Colonic mucosa (tissue), 4 donors: ENCODE data around the gene GLB1L2. TPM values are rescaled to one million over a fixed set of nuclear protein-coding genes. Genes with fewer than 3 reads are reported as not detected.

Source experiments
- DNase-seq: peaks from one replicate; pipeline ENCODE4 v3.0.0-alpha.2; 2020
- H3K27ac ChIP-seq: fragments of 200-600 bp; one replicate; pipeline ENCODE4 v1.8.0; 2021
- H3K27me3 ChIP-seq: fragments of 200-600 bp; one replicate; pipeline ENCODE4 v1.8.0; 2021
- H3K36me3 ChIP-seq: fragments of 200-600 bp; one replicate; pipeline ENCODE4 v1.8.0; 2021
- H3K4me1 ChIP-seq: fragments of 200-600 bp; one replicate; pipeline ENCODE4 v1.8.0; 2021; ENCODE audit warnings: mild to moderate bottlenecking
- H3K4me3 ChIP-seq: fragments of 200-600 bp; one replicate; pipeline ENCODE4 v1.8.0; 2021
- H3K9ac ChIP-seq, 2 donors: one replicate each; pipeline ENCODE4 v1.7.0; 2013; ENCODE audit warnings: control low read depth in 2 of 2, low read depth in 2 of 2, low read length in 2 of 2
- H3K9me3 ChIP-seq: fragments of 200-600 bp; one replicate; pipeline ENCODE4 v1.8.0; 2021
- CTCF ChIP-seq: fragments of 200-600 bp; IDR thresholded peaks from one replicate; pipeline ENCODE4 v1.8.0; 2022; ENCODE audit warnings: antibody characterized with exemption, mild to moderate bottlenecking
- intact Hi-C: fragments of 100-400 bp; cut with DNase I; formaldehyde crosslinking; loops from one replicate; pipeline ENCODE4 v1.14.1; 2022
- total RNA-seq, 2 donors: library from RNA; stranded (reverse); fragmentation: NEBNext Ultra II Directional in 1 of 2; extraction: Animal tissue kit (Norgen Biotek cat#: 25700) in 1 of 2; gene quantifications; one replicate each; pipeline ENCODE4 v1.2.1, GENCODE V29; 2021
- donor health status: healthy.
- donor health status: DM: no; HTN: no; CAD: no.
- donor health status: DM: no; HTN: no; CAD: no.

Gene GLB1L2
- total RNA-seq, 2 donors from 2014 or later, result 27.2 to 31.3 TPM

GRCh38 chr11:134365011-134365925 lies 33.5 kb downstream of the GLB1L2 start:
- Histone ChIP-seq H3K4me1 (no peaks in the 10 kb centered on the region), H3K27me3 (no peaks in the 10 kb centered on the region), H3K36me3 (no peaks in the 10 kb centered on the region), H3K27ac (no peak overlapping the region), H3K4me3 (no peak overlapping the region), H3K9ac (no peak overlapping the region), H3K9me3 (no peaks in the 10 kb centered on the region)
- intact Hi-C loops, result loop anchor here (10.0 kb wide), 2 partner anchors 220 to 360 kb away; no protein-coding TSS in a partner anchor
- DNase-seq, result no peak
- TF ChIP-seq CTCF, result no peak

GRCh38 chr11:134366254-134366653 lies 34.5 kb downstream of the GLB1L2 start:
- no peak for DNase-seq
- intact Hi-C loops, result loop anchor here (10.0 kb wide), 2 partner anchors 219 to 359 kb away; no protein-coding TSS in a partner anchor
- Histone ChIP-seq H3K27ac (no peak overlapping the region), H3K4me1 (no peaks in the 10 kb centered on the region), H3K4me3 (no peak overlapping the region), H3K27me3 (no peaks in the 10 kb centered on the region), H3K9me3 (no peaks in the 10 kb centered on the region), H3K9ac (no peak overlapping the region), H3K36me3 (no peaks in the 10 kb centered on the region)
- no peak for TF ChIP-seq CTCF

- H3K4me1 ChIP-seq, result no peaks in the 10 kb centered on the region
- H3K27me3 ChIP-seq, result no peaks in the 10 kb centered on the region
- no peaks in the 10 kb centered on the region for H3K36me3 ChIP-seq
- intact Hi-C loops, result loop anchor here (10.0 kb wide), 2 partner anchors 217 to 357 kb away; no protein-coding TSS in a partner anchor
- H3K9ac ChIP-seq, result no peak overlapping the region
- no peaks in the 10 kb centered on the region for H3K9me3 ChIP-seq
- no peak for TF ChIP-seq CTCF
- H3K27ac ChIP-seq, result no peak overlapping the region
- no peak overlapping the region for H3K4me3 ChIP-seq
- DNase-seq, result no peak
These were observed 36.0 kb downstream of the GLB1L2 start for GRCh38 chr11:134367781-134368180.

GRCh38 chr11:134369656-134370525 lies 38.1 kb downstream of the GLB1L2 start:
- TF ChIP-seq CTCF, result no peak

More at GRCh38 chr11:134369656-134370525, 38.1 kb downstream of the GLB1L2 start:
- Histone ChIP-seq H3K9ac (no peak overlapping the region), H3K4me3 (no peak overlapping the region), H3K4me1 (no peaks in the 10 kb centered on the region), H3K27me3 (no peaks in the 10 kb centered on the region), H3K9me3 (no peaks in the 10 kb centered on the region), H3K27ac (no peak overlapping the region), H3K36me3 (no peaks in the 10 kb centered on the region)
- DNase-seq, result no peak
- intact Hi-C loops, result loop anchor here (10.0 kb wide), 2 partner anchors 215 to 355 kb away; no protein-coding TSS in a partner anchor
